Keratinocyte (primary cell): Measurements from ENCODE around the gene NTRK1. TPM values are rescaled to one million over a fixed set of nuclear protein-coding genes. Genes with fewer than 3 reads are reported as not detected.

Experiments used
- DNase-seq: peaks from one replicate; pipeline ENCODE4 v3.0.0-alpha.2; 2011; ENCODE audit warnings: low read depth, missing footprints, low spot score
- FAIRE-seq: peaks from 2 replicates; lab custom pipeline; 2011; peaks lifted over from hg19 to GRCh38; lab: Jason Lieb, UNC
- H2AFZ ChIP-seq: 2 replicates; pipeline ENCODE4 v1.6.0; 2012; ENCODE audit warnings: low read length, control low read depth, inconsistent platforms; ENCODE audit not compliant: control insufficient read depth
- H3K27ac ChIP-seq: 2 replicates; pipeline ENCODE4 v1.5.1; 2011; ENCODE audit warnings: low read length; ENCODE audit not compliant: control insufficient read depth, insufficient read depth
- H3K27me3 ChIP-seq: 3 replicates; pipeline ENCODE4 v1.6.0; 2011; ENCODE audit warnings: low read length; ENCODE audit not compliant: control insufficient read depth, insufficient read depth; ENCODE audit errors: extremely low read depth
- H3K36me3 ChIP-seq, 2 experiments: 2 replicates in 1 of 2; 3 replicates in 1 of 2; pipeline ENCODE4 v1.5.1; 2011; ENCODE audit warnings: low read length in 2 of 2, mild to moderate bottlenecking in 1 of 2; ENCODE audit not compliant: control insufficient read depth in 2 of 2, insufficient read depth in 2 of 2; ENCODE audit errors: extremely low read depth in 1 of 2
- H3K4me1 ChIP-seq: 3 replicates; pipeline ENCODE4 v1.5.1; 2011; ENCODE audit warnings: low read length; ENCODE audit not compliant: control insufficient read depth, insufficient read depth; ENCODE audit errors: extremely low read depth
- H3K4me2 ChIP-seq: 3 replicates; pipeline ENCODE4 v1.6.0; 2011; ENCODE audit warnings: low read depth, low read length; ENCODE audit not compliant: control insufficient read depth, insufficient read depth; ENCODE audit errors: extremely low read depth
- H3K4me3 ChIP-seq, 3 experiments: fragments of 200-600 bp in 1 of 3; sonication (generic) in 1 of 3; 2 replicates in 2 of 3; 3 replicates in 1 of 3; pipeline ENCODE4 v1.5.1; 2011 to 2016; ENCODE audit warnings: low read length in 3 of 3, mild to moderate bottlenecking in 3 of 3, control low read depth in 2 of 3, inconsistent platforms in 1 of 3, low read depth in 1 of 3, mixed read lengths in 1 of 3, mixed run types in 1 of 3, moderate library complexity in 1 of 3; ENCODE audit not compliant: control insufficient read depth in 2 of 3, insufficient read depth in 2 of 3; ENCODE audit errors: extremely low read depth in 1 of 3
- H3K79me2 ChIP-seq: 2 replicates; pipeline ENCODE4 v1.6.0; 2012; ENCODE audit warnings: low read length; ENCODE audit not compliant: control insufficient read depth, insufficient read depth
- H3K9ac ChIP-seq: 3 replicates; pipeline ENCODE4 v1.6.0; 2011; ENCODE audit warnings: low read length; ENCODE audit not compliant: control insufficient read depth, insufficient read depth; ENCODE audit errors: extremely low read depth
- H3K9me1 ChIP-seq: 3 replicates; pipeline ENCODE4 v1.6.0; 2011; ENCODE audit warnings: low read length; ENCODE audit not compliant: control insufficient read depth, insufficient read depth; ENCODE audit errors: extremely low read depth
- H3K9me3 ChIP-seq: 2 replicates; pipeline ENCODE4 v1.5.1; 2012; ENCODE audit warnings: low read depth, low read length; ENCODE audit not compliant: control insufficient read depth
- H4K20me1 ChIP-seq: 3 replicates; pipeline ENCODE4 v1.6.0; 2011; ENCODE audit warnings: low read length; ENCODE audit not compliant: control insufficient read depth, insufficient read depth; ENCODE audit errors: extremely low read depth
- EZH2 ChIP-seq: IDR thresholded peaks from one replicate; pipeline ENCODE4 v1.6.1; 2012; ENCODE audit warnings: inconsistent platforms, mild to moderate bottlenecking, low read length, moderate library complexity
- dilution Hi-C: fragments of 300-500 bp; cut with MboI; formaldehyde crosslinking; loops from one replicate; pipeline ENCODE4 v1.7.0; 2020; ENCODE audit warnings: low sequenced_read_pairs; ENCODE audit not compliant: extremely low pct_ligation_motif_present
- polyA plus RNA-seq, 5 experiments: library from polyadenylated mRNA; depleted of rRNA in 3 of 5; stranded (reverse) in 3 of 5; stranded (forward) in 1 of 5; unstranded in 1 of 5; fragments of >200 nt; gene quantifications; 1 replicate in 1 of 5; 2 replicates in 3 of 5; 3 replicates in 1 of 5; pipeline versions ENCODE4 v1.2.1 to v1.2.3, GENCODE V29; 2011 to 2012; ENCODE audit warnings: missing spikeins in 2 of 5, low read depth in 1 of 5, low replicate concordance in 1 of 5
- TF ChIP-seq, protein P1 (sequence below), 3 experiments: IDR thresholded peaks in 1 of 3; conservative IDR thresholded peaks in 1 of 3; optimal IDR thresholded peaks in 1 of 3; 2 replicates in 2 of 3; 3 replicates in 1 of 3; pipeline versions ENCODE3 to v1.5.1; 2011; ENCODE audit warnings: low read length in 3 of 3, mild to moderate bottlenecking in 3 of 3, moderate library complexity in 2 of 3, control low read depth in 1 of 3, inconsistent platforms in 1 of 3; ENCODE audit not compliant: insufficient read depth in 2 of 3; ENCODE audit errors: extremely low read depth in 1 of 3

Gene NTRK1
- polyA plus RNA-seq, 1 donor (not counting 4 experiments of a cell fraction or from before 2014, with no cell fraction given) = 0.03 TPM

GRCh38 chr1:156840898-156841279 is 19.8 kb upstream of the NTRK1 start:
- Histone ChIP-seq H3K9me3 (no peaks in the 10 kb centered on the region), H3K4me2 (no peak overlapping the region), H2AFZ (no peak overlapping the region), H3K9me1 (no peaks in the 10 kb centered on the region), H3K4me1 (peaks cover 2% of the 10 kb centered on the region), H3K4me3 (no peak overlapping the region), H4K20me1 (peaks cover 2% of the 10 kb centered on the region), H3K79me2 (no peaks in the 10 kb centered on the region), H3K27ac (no peak overlapping the region), H3K36me3 (no peaks in the 10 kb centered on the region), H3K9ac (no peak overlapping the region), H3K27me3 (peaks cover 51% of the 10 kb centered on the region)
- no peak for FAIRE-seq
- DNase-seq = no peak
- dilution Hi-C loops = no loop called here
- TF ChIP-seq, protein P1, sequence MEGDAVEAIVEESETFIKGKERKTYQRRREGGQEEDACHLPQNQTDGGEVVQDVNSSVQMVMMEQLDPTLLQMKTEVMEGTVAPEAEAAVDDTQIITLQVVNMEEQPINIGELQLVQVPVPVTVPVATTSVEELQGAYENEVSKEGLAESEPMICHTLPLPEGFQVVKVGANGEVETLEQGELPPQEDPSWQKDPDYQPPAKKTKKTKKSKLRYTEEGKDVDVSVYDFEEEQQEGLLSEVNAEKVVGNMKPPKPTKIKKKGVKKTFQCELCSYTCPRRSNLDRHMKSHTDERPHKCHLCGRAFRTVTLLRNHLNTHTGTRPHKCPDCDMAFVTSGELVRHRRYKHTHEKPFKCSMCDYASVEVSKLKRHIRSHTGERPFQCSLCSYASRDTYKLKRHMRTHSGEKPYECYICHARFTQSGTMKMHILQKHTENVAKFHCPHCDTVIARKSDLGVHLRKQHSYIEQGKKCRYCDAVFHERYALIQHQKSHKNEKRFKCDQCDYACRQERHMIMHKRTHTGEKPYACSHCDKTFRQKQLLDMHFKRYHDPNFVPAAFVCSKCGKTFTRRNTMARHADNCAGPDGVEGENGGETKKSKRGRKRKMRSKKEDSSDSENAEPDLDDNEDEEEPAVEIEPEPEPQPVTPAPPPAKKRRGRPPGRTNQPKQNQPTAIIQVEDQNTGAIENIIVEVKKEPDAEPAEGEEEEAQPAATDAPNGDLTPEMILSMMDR (optimal IDR thresholded peaks at IDR 0.05 in 1 of 3, IDR thresholded peaks at IDR 0.05 in 1 of 3, conservative IDR thresholded peaks at IDR 0.05 in 1 of 3; ENCODE audit: extremely low read depth in 1 of 3, insufficient read depth in 2 of 3, low read length in 3 of 3) = no peak
- TF ChIP-seq EZH2 = no peak

GRCh38 chr1:156841295-156841855 is 19.3 kb upstream of the NTRK1 start:
- dilution Hi-C loops = no loop called here

More at GRCh38 chr1:156841295-156841855, 19.3 kb upstream of the NTRK1 start:
- Histone ChIP-seq H4K20me1 (peaks cover 2% of the 10 kb centered on the region), H3K9me3 (no peaks in the 10 kb centered on the region), H2AFZ (no peak overlapping the region), H3K4me1 (peaks cover 2% of the 10 kb centered on the region), H3K27ac (no peak overlapping the region), H3K27me3 (peaks cover 53% of the 10 kb centered on the region), H3K4me3 (no peak overlapping the region), H3K9me1 (no peaks in the 10 kb centered on the region), H3K4me2 (no peak overlapping the region), H3K79me2 (no peaks in the 10 kb centered on the region), H3K9ac (no peak overlapping the region), H3K36me3 (no peaks in the 10 kb centered on the region)
- FAIRE-seq = no peak
- no peak for DNase-seq
- TF ChIP-seq, protein P1 (optimal IDR thresholded peaks at IDR 0.05 in 1 of 3, IDR thresholded peaks at IDR 0.05 in 1 of 3, conservative IDR thresholded peaks at IDR 0.05 in 1 of 3; ENCODE audit: extremely low read depth in 1 of 3, insufficient read depth in 2 of 3, low read length in 3 of 3) = no peak
- no peak for TF ChIP-seq EZH2
